WTC11 (cell line): ENCODE data around the gene FOXP1. TPM values are rescaled to one million over a fixed set of nuclear protein-coding genes. Genes with fewer than 3 reads are reported as not detected.
A peak's percentile ranks its signal among the peaks of the same experiment; 100 is the strongest.

ENCODE experiments used
- ATAC-seq: fragments of 200-7000 bp; cut with Tn5 transposase; 2 replicates; pipeline ENCODE4 v1.10.0; 2021; ENCODE audit warnings: mild to moderate bottlenecking, moderate library complexity
- CTCF ChIA-PET: fragments of 300-600 bp; sonication (Branson Sonifier 250); formaldehyde crosslinking; loops from one replicate; lab custom pipeline; 2021; ENCODE audit warnings: antibody characterized with exemption; lab: Charles Lee
- POLR2A ChIA-PET: fragments of 350-600 bp; sonication (Branson Sonifier 250); formaldehyde crosslinking; loops from one replicate; lab custom pipeline; 2021; ENCODE audit warnings: antibody characterized with exemption; lab: Charles Lee
- DNase-seq: peaks from one replicate; pipeline ENCODE4 v3.0.0; 2021; ENCODE audit warnings: low spot score
- H3K27ac Mint-ChIP-seq: 2 replicates; pipeline ENCODE4 v1.8.0; 2021; ENCODE audit warnings: mixed read lengths
- H3K27me3 Mint-ChIP-seq: 2 replicates; pipeline ENCODE4 v1.8.0; 2021; ENCODE audit warnings: low read depth, mild to moderate bottlenecking, moderate library complexity, mixed read lengths
- H3K36me3 Mint-ChIP-seq: 2 replicates; pipeline ENCODE4 v1.8.0; 2021; ENCODE audit warnings: mixed read lengths
- H3K4me1 Mint-ChIP-seq: 2 replicates; pipeline ENCODE4 v1.8.0; 2022; ENCODE audit warnings: mixed read lengths
- H3K4me3 Mint-ChIP-seq: 2 replicates; pipeline ENCODE4 v1.8.0; 2021; ENCODE audit warnings: mild to moderate bottlenecking, moderate library complexity, mixed read lengths
- H3K9me3 Mint-ChIP-seq: 2 replicates; pipeline ENCODE4 v1.8.0; 2021; ENCODE audit warnings: mixed read lengths
- CBFB ChIP-seq: sonication (generic); formaldehyde crosslinking; IDR thresholded peaks from 2 replicates; pipeline ENCODE4 v1.8.1; 2022; ENCODE audit warnings: mild to moderate bottlenecking, low read depth, missing genetic modification reagents
- CREB1 ChIP-seq: sonication (generic); formaldehyde crosslinking; IDR thresholded peaks from 2 replicates; pipeline ENCODE4 v1.8.0; 2023; ENCODE audit warnings: mild to moderate bottlenecking, missing genetic modification reagents
- ELF4 ChIP-seq: sonication (generic); formaldehyde crosslinking; IDR thresholded peaks from 2 replicates; pipeline ENCODE4 v1.8.1; 2022; ENCODE audit warnings: low read depth, mild to moderate bottlenecking, moderate library complexity, missing genetic modification reagents
- ETV6 ChIP-seq: sonication (generic); formaldehyde crosslinking; IDR thresholded peaks from 2 replicates; pipeline ENCODE4 v1.8.1; 2022; ENCODE audit warnings: mild to moderate bottlenecking, missing genetic modification reagents
- FOXJ3 ChIP-seq: sonication (generic); formaldehyde crosslinking; IDR thresholded peaks from 2 replicates; pipeline ENCODE4 v1.9.0; 2021; ENCODE audit warnings: missing genetic modification reagents, mild to moderate bottlenecking, borderline replicate concordance
- GABPB1 ChIP-seq: sonication (generic); formaldehyde crosslinking; IDR thresholded peaks from 2 replicates; pipeline ENCODE4 v1.8.1; 2023; ENCODE audit warnings: mild to moderate bottlenecking, missing genetic modification reagents
- GTF2I ChIP-seq: fragments of 250-450 bp; sonication (Bioruptor Pico); conservative IDR thresholded peaks from 2 replicates; pipeline ENCODE4 v1.4.0; 2021; ENCODE audit warnings: mild to moderate bottlenecking
- IRF2 ChIP-seq: sonication (generic); formaldehyde crosslinking; IDR thresholded peaks from 2 replicates; pipeline ENCODE4 v1.8.0; 2022; ENCODE audit warnings: low read depth, missing genetic modification reagents, borderline replicate concordance
- JAZF1 ChIP-seq: fragments of 250-450 bp; sonication (Bioruptor Pico); IDR thresholded peaks from 2 replicates; pipeline ENCODE4 v1.9.0; 2021; ENCODE audit warnings: moderate library complexity, mild to moderate bottlenecking, inconsistent platforms
- MYBL2 ChIP-seq: sonication (generic); formaldehyde crosslinking; IDR thresholded peaks from 2 replicates; pipeline ENCODE4 v1.8.1; 2023; ENCODE audit warnings: mild to moderate bottlenecking, moderate library complexity, missing genetic modification reagents
- NFYB ChIP-seq: sonication (generic); formaldehyde crosslinking; conservative IDR thresholded peaks from 2 replicates; pipeline ENCODE4 v1.8.0; 2022; ENCODE audit warnings: low read depth, missing genetic modification reagents
- NR2C2 ChIP-seq: sonication (generic); formaldehyde crosslinking; IDR thresholded peaks from 2 replicates; pipeline ENCODE4 v1.8.0; 2022; ENCODE audit warnings: mild to moderate bottlenecking, missing genetic modification reagents
- OVOL2 ChIP-seq: fragments of 250-450 bp; sonication (Bioruptor Pico); IDR thresholded peaks from 2 replicates; pipeline ENCODE4 v1.9.0; 2021; ENCODE audit warnings: mild to moderate bottlenecking, borderline replicate concordance
- PRDM15 ChIP-seq: sonication (generic); formaldehyde crosslinking; IDR thresholded peaks from 2 replicates; pipeline ENCODE4 v1.8.0; 2022; ENCODE audit warnings: missing genetic modification reagents
- PRRX2 ChIP-seq: fragments of 250-450 bp; sonication (Bioruptor Pico); IDR thresholded peaks from 2 replicates; pipeline ENCODE4 v1.8.0; 2021; ENCODE audit warnings: mild to moderate bottlenecking
- RORB ChIP-seq: fragments of 250-450 bp; sonication (Bioruptor Pico); IDR thresholded peaks from 2 replicates; pipeline ENCODE4 v1.9.0; 2021; ENCODE audit warnings: mild to moderate bottlenecking
- SMAD3 ChIP-seq: sonication (generic); formaldehyde crosslinking; IDR thresholded peaks from 2 replicates; pipeline ENCODE4 v1.8.0; 2022; ENCODE audit warnings: missing genetic modification reagents, mild to moderate bottlenecking, borderline replicate concordance
- SOX15 ChIP-seq: fragments of 250-450 bp; sonication (Bioruptor Pico); IDR thresholded peaks from 2 replicates; pipeline ENCODE4 v1.9.0; 2021; ENCODE audit warnings: mild to moderate bottlenecking
- TCF7 ChIP-seq: sonication (generic); formaldehyde crosslinking; IDR thresholded peaks from 2 replicates; pipeline ENCODE4 v1.8.0; 2022; ENCODE audit warnings: mild to moderate bottlenecking, low read depth, missing genetic modification reagents, moderate library complexity
- TEAD1 ChIP-seq: sonication (generic); formaldehyde crosslinking; IDR thresholded peaks from 2 replicates; pipeline ENCODE4 v1.8.0; 2022; ENCODE audit warnings: mild to moderate bottlenecking, missing genetic modification reagents
- ZBTB21 ChIP-seq: sonication (generic); formaldehyde crosslinking; IDR thresholded peaks from 2 replicates; pipeline ENCODE4 v1.8.1; 2023; ENCODE audit warnings: mild to moderate bottlenecking, missing genetic modification reagents, borderline replicate concordance
- ZNF219 ChIP-seq: sonication (generic); formaldehyde crosslinking; IDR thresholded peaks from 2 replicates; pipeline ENCODE4 v1.8.0; 2023; ENCODE audit warnings: missing genetic modification reagents, mild to moderate bottlenecking, borderline replicate concordance
- ZNF263 ChIP-seq: sonication (generic); formaldehyde crosslinking; IDR thresholded peaks from 2 replicates; pipeline ENCODE4 v1.8.1; 2022; ENCODE audit warnings: low read depth, mild to moderate bottlenecking, moderate library complexity, missing genetic modification reagents
- ZNF396 ChIP-seq: fragments of 250-450 bp; sonication (Bioruptor Pico); IDR thresholded peaks from 2 replicates; pipeline ENCODE4 v1.8.0; 2021; ENCODE audit warnings: mild to moderate bottlenecking, moderate library complexity, borderline replicate concordance
- ZNF423 ChIP-seq: fragments of 250-450 bp; sonication (Bioruptor Pico); IDR thresholded peaks from 2 replicates; pipeline ENCODE4 v2.1.2; 2022; ENCODE audit warnings: mild to moderate bottlenecking, moderate library complexity
- ZNF425 ChIP-seq: fragments of 250-450 bp; sonication (Bioruptor Pico); conservative IDR thresholded peaks from 2 replicates; pipeline ENCODE4 v1.9.0; 2021; ENCODE audit warnings: mild to moderate bottlenecking
- ZNF512 ChIP-seq: sonication (generic); formaldehyde crosslinking; IDR thresholded peaks from 2 replicates; pipeline ENCODE4 v1.8.1; 2022; ENCODE audit warnings: missing genetic modification reagents, borderline replicate concordance
- ZSCAN18 ChIP-seq: fragments of 250-450 bp; sonication (Bioruptor Pico); IDR thresholded peaks from 2 replicates; pipeline ENCODE4 v2.1.2; 2022; ENCODE audit warnings: mild to moderate bottlenecking, moderate library complexity
- total RNA-seq: library from RNA; stranded (reverse); gene quantifications from 3 replicates; pipeline ENCODE4 v1.2.3, GENCODE V29; 2021

The FOXP1 gene
- total RNA-seq, 1 experiment from 2014 or later: 25.8 TPM

GRCh38 chr3:71090207-71090606 lies 493.3 kb downstream of the FOXP1 start:
- Mint-ChIP-seq H3K9me3 (no peaks in the 10 kb centered on the region), H3K27ac (no peak overlapping the region), H3K36me3 (no peaks in the 10 kb centered on the region), H3K4me3 (no peak overlapping the region), H3K4me1 (peaks cover 21% of the 10 kb centered on the region), H3K27me3 (no peaks in the 10 kb centered on the region)
- DNase-seq (no peak), ATAC-seq (no peak)
- TF ChIP-seq GABPB1 (no peak), RORB (no peak), ZNF425 (CRISPR knock-in tag) (no peak), CREB1 (CRISPR knock-in tag) (no peak), SMAD3 (CRISPR knock-in tag) (no peak), FOXJ3 (no peak), ZNF263 (CRISPR knock-in tag) (no peak), SOX15 (CRISPR knock-in tag) (no peak), NR2C2 (CRISPR knock-in tag) (no peak), NFYB (no peak), ZNF423 (CRISPR knock-in tag) (no peak), ZNF396 (CRISPR knock-in tag) (no peak), IRF2 (CRISPR knock-in tag) (no peak), OVOL2 (no peak)
- CTCF ChIA-PET: no interaction called here
- POLR2A ChIA-PET: no interaction called here

- DNase-seq (no peak), ATAC-seq (no peak)
- H3K27ac Mint-ChIP-seq: peak overlapping the region; percentile 21; the same call in 1 of the 2 replicates
- no peaks in the 10 kb centered on the region for H3K9me3 Mint-ChIP-seq
- no peak overlapping the region for H3K4me3 Mint-ChIP-seq
- CTCF ChIA-PET: no interaction called here
- H3K36me3 Mint-ChIP-seq: no peaks in the 10 kb centered on the region
- TF ChIP-seq TCF7 (CRISPR knock-in tag) (no peak), ETV6 (CRISPR knock-in tag) (no peak), TEAD1 (CRISPR knock-in tag) (no peak), CBFB (CRISPR knock-in tag) (no peak), SMAD3 (CRISPR knock-in tag) (no peak), ZSCAN18 (CRISPR knock-in tag) (no peak), ZNF423 (CRISPR knock-in tag) (no peak), MYBL2 (no peak)
- POLR2A ChIA-PET: no interaction called here
- H3K4me1 Mint-ChIP-seq: peaks cover 21% of the 10 kb centered on the region
- H3K27me3 Mint-ChIP-seq: no peaks in the 10 kb centered on the region
These were observed 494.2 kb downstream of the FOXP1 start for GRCh38 chr3:71089271-71089847.

GRCh38 chr3:71088742-71089141 lies 494.8 kb downstream of the FOXP1 start:
- H3K27ac Mint-ChIP-seq: no peak overlapping the region
- POLR2A ChIA-PET: no interaction called here
- TF ChIP-seq ZBTB21 (CRISPR knock-in tag) (no peak), ZNF512 (CRISPR knock-in tag) (no peak), PRRX2 (CRISPR knock-in tag) (no peak), JAZF1 (CRISPR knock-in tag) (no peak), PRDM15 (CRISPR knock-in tag) (no peak), GTF2I (no peak), ZNF219 (CRISPR knock-in tag) (no peak), ELF4 (CRISPR knock-in tag) (no peak)

More at GRCh38 chr3:71088742-71089141, 494.8 kb downstream of the FOXP1 start:
- peaks cover 21% of the 10 kb centered on the region for H3K4me1 Mint-ChIP-seq
- ATAC-seq: no peak
- DNase-seq: no peak
- no peaks in the 10 kb centered on the region for H3K27me3 Mint-ChIP-seq
- H3K36me3 Mint-ChIP-seq: no peaks in the 10 kb centered on the region
- CTCF ChIA-PET: no interaction called here
- no peak overlapping the region for H3K4me3 Mint-ChIP-seq
- no peaks in the 10 kb centered on the region for H3K9me3 Mint-ChIP-seq
